T-helper 1 cell treated with Interleukin-12 subunit alpha and Interleukin-12 subunit beta and Interleukin-4 antibody, amounts not matched to agents 30 ng/mL and 1 ng/mL, for 36 hours (primary cell): Measurements from ENCODE around the gene ANKRD11. TPM values are rescaled to one million over a fixed set of nuclear protein-coding genes. Genes with fewer than 3 reads are reported as not detected.
"Not testable (repeated sequence)": the region's sequence is repeated elsewhere in the genome, so short reads cannot be mapped to it uniquely, and the experiment has no call there.

Source experiments
- intact Hi-C: fragments of 100-400 bp; cut with micrococcal nuclease; formaldehyde crosslinking; loops from one replicate; pipeline ENCODE4 v1.15.1; 2024
- total RNA-seq: library from RNA; stranded (reverse); gene quantifications from 2 replicates; pipeline ENCODE4 v1.2.3, GENCODE V29; 2022

The ANKRD11 gene
- total RNA-seq, 1 donor from 2014 or later: 192 TPM

DNA sequence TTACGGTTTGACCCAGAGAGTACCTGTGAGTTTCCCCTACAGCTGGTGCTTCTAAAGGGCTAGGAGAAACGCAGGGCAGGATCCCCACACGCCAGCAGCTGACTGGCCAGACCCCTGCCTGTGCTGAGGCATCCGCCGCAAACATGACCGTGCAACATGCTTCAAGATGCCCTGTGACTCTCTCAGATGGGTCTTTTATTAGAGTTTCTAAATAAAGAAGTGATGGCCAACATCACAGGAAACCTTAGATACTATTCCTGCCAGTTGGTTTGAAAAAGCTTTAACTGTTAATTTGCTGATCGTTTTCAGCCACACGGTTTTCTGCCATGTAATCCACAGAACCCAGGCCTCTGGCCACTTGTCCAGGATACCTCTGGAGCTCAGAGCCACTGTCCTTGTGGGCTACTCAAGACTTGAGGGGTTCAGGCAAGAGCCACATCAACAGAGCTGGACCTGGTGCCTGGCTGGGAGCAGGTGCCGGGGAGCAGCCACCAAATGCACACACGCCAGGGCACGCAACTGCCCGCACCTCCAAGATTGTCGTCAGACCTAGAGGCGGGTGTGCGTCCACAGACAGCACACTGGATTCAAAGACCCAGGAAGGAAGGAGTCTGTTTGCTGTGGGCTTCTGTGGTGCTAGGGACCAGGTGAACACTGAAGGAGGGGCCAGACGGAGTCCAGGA lies 154.4 kb downstream of the ANKRD11 start:
- intact Hi-C loops: no loop called here

DNA sequence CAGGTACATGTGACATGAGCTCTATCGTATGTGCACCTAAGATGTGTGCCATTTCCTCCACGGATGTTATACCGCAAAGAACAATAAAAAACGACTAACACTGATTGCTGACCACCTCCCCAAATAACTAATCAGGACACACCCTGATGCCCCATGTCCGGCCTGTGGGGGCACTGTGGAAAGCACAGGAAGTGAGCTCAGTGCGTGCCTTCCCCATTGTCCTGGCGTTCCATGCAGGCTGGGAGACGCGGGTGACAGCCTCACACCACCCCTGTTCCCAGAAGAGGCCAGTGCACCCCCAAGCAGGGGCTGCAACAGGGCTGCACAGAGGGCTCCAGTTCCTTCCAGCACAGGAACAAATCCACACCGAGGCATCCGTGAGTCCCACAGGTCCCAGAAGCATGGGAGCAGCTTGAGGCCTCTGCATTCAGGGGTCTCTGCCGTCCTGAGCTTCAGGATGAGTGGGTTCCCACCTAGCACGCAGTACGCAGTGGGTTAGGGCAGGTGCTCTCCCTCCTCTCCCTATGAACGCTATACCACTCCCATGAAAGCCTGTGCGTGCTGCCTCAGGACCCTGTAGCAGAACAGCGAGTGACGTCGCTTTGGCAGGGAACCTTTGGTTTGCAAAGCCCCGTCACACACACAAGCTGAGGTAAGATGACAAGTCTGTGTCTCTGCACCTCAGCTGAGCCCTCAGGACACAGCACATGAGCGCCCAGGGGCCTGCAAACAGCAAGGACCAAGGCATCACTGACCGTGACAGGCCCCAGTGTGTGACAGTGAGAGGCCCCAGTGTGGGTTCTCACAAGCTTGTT lies 155.2 kb downstream of the ANKRD11 start:
- intact Hi-C loops: loop anchor here (5.0 kb wide), 2 partner anchors 72 to 107 kb away; no protein-coding TSS in a partner anchor

DNA sequence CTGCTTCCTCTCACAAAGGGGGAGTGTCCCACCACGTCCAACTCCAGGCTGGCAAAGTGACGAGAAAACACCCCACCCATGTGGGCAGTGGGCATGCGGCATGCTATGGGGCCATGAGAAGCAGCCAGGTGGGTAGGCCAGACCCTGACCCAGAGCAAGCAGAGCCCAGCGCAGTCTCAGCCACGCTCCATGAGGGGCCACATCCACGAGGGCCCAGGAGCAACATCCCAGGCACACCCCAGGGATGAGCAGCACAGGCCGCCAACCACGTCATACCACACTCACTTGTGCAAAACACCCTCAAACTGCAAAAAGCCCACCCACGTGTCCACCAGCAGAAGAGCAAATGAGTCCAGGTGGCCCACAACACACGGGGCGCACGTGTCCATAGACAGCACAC lies 155.9 kb downstream of the ANKRD11 start:
- intact Hi-C loops: loop anchor here (5.0 kb wide), 2 partner anchors 73 to 108 kb away; no protein-coding TSS in a partner anchor

DNA sequence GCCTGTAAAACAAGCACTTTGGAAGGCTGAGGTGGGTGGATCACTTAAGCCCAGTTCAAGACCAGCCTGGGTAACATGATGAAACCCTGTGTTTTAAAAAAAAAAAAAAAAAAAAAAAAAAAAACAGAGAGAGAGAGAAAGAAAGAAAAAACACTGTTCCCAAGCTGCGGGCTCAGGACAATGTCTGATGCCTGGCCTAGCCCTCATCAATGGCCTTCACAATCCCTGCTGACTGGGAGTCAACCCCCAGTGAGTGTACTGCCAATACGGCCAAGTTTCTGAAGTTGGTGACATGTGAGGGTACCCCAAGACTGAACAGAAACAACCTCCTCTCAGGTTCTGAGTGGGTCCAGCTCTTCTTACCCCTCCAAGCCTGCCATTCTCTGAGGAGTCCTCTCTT lies 156.3 kb downstream of the ANKRD11 start:
- intact Hi-C loops: loop anchor here (5.0 kb wide), 2 partner anchors 73 to 108 kb away; no protein-coding TSS in a partner anchor

DNA sequence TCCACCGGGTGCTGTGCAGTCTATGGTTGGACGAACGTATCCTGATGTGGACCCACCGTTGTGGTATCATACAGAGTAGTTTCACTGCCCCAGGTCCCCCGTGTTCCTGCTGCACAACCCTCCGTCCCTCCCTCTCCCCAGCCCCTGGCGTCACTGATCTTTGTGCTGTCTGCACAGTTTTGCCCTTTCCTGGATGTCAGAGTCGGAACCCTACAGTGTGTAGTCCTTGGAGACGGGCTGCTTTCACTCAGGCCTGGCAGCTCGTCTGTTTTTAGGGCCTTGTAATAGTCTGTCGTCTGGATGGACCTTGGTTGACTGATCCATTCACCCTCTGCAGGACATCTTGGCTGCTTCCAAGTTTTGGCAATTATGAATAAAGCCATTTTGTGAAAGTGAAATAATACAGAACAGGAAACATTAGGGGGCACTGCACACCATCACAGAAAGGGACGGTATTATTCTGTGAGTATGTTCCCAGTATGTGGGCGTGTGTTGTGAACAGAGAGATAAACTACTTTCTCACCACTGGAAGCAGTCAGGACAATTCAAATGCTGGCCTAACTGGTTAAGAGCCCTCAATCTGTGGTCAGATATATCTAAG lies 156.9 kb downstream of the ANKRD11 start:
- intact Hi-C loops: loop anchor here (1.0 to 5.0 kb wide), 5 partner anchors 74 to 224 kb away; partner anchors contain the start of gene SPG7

DNA sequence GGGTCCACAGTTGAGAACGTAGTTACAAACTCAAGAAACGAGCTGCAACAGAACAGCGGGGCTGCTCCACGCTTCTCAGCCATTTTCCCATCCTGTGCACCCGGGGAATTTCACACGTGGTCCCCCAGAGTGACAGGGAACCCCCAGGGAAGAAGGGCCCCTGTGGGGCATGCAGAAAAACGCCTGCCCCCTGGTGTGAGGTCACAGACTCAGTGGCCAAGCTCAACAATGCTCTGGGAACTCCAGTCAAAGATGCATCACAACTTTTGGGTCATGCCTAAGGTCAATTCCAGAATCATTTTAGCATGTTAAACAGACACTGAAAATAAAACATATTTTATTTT lies 157.5 kb downstream of the ANKRD11 start:
- intact Hi-C loops: loop anchor here (1.0 to 5.0 kb wide), 5 partner anchors 74 to 224 kb away; partner anchors contain the start of gene SPG7

DNA sequence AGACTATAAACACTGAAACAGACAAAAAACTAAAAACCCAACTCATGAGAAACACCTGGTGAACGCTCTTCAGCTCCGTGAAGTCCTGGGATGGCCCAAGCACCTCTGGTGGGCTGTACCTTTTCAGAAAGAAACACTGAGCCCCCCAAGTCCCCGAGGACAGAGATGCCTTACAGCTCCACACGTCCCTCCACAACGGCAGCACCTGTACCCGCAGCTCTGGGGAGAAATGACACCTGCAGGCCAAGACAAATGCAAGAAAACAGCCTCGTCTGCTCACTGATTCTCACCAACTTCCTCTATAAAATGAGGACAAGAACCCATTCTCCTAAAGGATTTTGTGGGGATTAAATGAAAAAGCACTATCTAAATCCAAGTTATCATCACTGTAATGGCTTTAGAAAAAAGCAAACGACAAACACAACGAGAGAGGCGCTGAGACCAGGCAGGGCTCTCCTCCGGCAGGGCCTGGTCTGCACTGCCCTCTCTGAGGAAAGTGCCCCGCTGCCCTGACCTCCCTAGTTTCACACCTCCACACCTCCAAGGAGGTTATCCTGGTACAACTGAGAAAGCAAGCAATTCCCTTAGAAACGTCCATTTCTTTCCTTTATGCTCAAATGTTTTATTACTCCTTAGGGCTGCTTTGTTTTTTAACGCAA lies 158.0 kb downstream of the ANKRD11 start:
- intact Hi-C loops: loop anchor here (5.0 kb wide), 2 partner anchors 75 to 110 kb away; no protein-coding TSS in a partner anchor

DNA sequence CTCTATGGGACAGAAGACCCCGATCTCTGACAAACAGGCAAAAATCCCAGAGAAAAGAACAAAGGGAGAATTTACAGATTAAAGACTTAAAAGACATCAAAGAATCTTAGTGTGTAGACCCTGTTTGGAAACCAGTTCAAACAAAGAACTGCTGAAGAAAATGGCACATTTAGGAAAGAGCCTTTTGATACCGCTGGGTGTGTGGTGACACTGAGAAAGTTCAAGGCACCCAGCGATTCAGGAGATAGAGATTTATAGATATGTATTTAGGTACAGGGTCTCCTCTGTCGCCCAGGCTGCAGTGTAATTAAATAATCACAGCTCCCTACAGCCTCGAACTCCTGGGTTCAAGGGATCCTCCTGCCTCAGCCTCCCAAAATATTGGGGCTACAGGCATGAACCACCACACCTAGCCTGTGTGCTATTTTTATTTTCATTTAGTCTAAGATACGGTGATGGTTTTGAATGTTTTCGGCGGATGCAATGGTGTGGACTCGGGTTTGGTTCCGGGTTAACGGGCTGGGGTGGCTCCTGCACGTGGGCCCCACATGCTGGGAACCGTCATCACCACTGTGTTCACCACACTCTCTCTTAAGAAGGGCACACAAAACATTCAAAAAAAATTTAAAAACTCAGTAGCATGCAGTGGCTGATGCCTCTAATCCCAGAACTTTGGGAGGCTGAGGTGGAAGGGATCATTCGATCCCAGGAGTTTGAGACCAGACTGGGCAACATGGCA lies 158.8 kb downstream of the ANKRD11 start:
- intact Hi-C loops: loop anchor here (2.0 to 5.0 kb wide), 4 partner anchors 15 to 111 kb away; no protein-coding TSS in a partner anchor

DNA sequence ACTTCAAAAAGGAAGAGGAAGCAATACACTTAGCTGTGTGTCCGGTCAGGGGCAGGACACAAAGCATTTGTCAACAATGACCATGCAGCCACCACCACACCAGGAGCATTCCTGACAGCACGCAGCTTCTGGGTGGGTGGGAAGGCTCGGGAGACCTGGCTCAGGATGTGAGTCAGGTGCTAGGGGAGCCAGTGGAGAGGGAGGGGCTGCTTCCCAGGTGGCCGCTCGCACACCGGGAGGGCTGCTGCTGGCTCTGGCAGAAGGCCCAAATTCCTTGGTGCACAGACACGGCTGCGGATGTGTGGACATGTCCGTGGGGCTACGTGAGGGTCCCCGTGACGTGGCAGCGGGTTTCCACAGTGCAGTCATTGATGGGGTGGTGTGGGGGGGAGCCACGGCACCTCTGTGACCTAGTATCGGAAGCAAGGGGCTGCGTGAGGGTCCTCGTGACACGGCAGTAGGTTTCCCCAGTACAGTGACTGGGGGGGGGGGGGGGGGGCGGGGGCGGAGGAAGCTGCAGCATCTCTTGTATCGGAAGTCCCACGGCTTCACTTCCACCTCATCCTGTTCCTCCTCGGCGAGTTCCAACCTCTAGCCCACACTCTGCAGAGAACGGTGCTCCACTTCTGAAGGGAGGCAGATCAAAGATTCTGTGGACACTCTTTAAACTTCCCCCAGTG lies 160.0 kb downstream of the ANKRD11 start:
- intact Hi-C loops: loop anchor here (2.0 to 5.0 kb wide), 4 partner anchors 14 to 112 kb away; no protein-coding TSS in a partner anchor

DNA sequence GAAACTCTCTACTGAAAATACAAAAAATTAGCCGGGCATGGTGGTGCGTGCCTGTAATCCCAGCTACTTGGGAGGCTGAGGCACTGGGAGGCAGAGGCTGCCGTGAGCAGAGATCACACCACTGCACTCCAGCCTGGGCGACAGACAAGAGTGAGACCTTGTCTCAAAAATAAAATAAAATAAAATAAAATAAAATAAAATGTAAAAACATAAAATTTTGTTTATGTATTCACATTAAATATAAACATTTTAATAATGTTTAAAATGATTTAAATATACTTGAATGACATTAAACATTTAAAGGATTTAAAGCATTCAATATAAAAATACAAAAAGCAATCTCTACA lies 160.6 kb downstream of the ANKRD11 start:
- intact Hi-C loops: loop anchor here (2.0 to 5.0 kb wide), 4 partner anchors 13 to 112 kb away; no protein-coding TSS in a partner anchor

DNA sequence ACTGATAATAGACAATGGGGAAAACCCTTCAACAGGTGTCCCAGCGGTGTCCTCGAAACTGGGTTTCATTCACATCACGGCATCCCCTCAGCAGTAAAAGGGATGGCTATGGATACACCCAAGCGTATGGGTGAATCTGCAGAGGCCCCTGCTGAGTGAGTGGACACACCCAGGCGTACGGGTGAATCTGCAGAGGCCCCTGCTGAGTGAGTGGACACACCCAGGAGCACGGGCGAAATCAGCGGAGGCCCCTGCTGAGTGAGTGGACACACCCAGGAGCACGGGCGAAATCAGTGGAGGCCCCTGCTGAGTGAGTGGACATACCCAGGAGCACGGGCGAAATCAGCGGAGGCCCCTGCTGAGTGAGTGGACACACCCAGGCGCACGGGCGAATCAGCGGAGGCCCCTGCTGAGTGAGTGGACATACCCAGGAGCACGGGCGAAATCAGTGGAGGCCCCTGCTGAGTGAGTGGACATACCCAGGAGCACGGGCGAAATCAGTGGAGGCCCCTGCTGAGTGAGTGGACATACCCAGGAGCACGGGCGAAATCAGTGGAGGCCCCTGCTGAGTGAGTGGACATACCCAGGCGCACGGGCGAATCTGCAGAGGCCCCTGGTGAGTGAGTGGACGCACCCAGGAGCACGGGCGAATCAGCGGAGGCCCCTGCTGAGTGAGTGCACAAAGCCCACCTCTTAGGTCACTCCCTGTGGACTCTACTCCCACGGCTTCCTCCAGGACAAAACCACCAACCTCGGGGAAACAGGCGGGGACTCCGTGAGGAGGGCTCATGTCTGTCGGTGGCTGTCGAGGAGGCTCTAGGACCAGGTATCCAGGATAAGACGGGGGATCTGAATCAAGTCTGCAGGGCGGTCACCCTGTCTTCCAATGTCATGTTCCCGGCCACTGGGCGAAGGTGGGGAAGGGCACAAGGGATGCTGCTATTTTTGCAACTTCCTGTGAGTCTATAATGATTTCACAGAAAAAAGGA lies 161.7 kb downstream of the ANKRD11 start:
- intact Hi-C loops: not testable (repeated sequence)

DNA sequence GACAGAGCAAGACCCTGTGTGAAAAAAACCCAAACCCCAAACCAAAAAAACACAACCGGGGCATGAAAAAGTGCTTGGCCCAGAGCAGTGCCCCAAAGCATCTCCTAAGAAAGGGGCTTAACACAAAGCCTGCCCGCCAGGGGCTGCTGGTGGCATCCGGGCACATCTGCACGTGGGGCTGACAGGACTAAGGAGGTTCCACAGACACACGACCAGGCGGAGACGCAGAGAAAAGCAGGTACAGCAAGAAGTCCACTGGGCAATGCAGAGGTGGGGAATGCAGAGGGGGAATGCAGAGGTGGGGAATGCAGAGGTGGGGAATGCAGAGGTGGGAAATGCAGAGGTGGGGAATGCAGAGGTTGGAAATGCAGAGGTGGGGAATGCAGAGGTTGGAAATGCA lies 163.6 kb downstream of the ANKRD11 start:
- intact Hi-C loops: no loop called here

DNA sequence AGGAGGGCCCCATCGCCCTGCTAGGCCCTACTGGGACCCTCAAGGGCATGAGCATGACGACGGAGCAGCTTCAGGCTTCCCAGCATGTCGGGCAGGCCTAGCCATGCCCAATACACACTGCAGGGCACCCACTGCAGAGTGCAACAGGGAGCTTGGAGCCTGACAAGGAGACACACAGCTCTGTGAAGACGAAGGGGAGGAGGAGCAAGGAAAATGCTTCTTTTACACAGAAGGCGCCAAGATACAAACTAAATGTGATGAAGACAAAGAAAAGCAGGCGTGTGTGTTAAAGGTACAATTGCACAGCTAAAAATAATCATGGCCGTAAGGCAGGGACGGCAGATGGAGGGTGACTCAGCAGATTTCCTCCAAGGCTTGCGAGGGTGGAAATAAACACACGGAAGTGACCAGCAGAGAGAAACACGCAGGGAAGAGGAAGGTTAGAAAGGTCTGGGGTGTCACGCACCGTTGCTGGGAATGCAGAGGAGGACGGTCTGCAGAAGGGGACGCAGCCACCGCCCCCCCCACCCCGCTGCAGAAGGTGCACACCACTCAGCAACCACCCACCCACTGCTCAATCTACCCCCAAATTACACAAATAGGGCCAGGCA lies 164.4 kb downstream of the ANKRD11 start:
- intact Hi-C loops: no loop called here

DNA sequence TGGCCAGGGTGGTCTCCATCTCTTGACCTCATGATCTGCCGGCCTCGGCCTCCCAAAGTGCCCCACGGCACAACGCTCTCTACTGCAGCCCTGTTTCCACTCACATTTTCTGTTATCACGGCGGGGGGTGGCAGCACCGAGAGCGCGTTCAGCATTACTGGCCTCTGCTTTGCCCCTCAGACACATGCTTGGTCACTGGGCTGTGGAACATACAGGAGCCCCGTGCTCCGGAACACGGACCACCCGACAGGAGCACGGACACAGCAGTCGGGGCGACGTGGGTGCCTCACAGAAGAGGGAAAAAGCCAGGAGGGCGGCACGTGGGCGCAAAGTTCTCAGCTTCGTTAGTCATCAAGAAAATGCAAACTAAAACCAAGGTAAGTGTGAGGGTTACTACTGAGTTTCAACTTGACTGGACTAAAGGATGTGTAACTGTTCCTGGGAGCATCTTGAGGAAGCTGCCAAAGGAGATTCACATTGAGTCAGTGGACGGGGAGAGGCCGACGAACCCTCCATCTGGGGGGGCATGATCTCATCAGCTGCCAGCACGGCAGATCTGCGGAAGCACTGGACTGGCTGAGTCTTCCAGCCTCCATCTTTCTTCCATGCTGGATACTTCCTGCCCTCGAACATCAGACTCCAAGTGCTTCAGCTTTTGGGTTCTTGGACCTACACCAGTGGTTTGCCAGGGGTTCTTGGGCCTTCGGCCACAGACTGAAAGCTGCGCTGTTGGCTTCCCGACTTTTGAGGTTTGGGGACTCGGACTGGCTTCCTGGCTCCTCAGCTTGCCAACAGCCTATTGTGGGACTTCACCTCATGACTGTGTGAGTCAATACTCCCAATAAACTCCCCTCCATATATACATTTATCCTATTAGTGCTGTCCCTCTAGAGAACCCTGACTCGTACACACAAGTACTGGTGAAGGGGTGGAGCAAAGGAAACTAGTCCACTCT lies 166.0 kb downstream of the ANKRD11 start:
- intact Hi-C loops: loop anchor here (1.0 kb wide), 1 partner anchor 8 kb away; no protein-coding TSS in a partner anchor

DNA sequence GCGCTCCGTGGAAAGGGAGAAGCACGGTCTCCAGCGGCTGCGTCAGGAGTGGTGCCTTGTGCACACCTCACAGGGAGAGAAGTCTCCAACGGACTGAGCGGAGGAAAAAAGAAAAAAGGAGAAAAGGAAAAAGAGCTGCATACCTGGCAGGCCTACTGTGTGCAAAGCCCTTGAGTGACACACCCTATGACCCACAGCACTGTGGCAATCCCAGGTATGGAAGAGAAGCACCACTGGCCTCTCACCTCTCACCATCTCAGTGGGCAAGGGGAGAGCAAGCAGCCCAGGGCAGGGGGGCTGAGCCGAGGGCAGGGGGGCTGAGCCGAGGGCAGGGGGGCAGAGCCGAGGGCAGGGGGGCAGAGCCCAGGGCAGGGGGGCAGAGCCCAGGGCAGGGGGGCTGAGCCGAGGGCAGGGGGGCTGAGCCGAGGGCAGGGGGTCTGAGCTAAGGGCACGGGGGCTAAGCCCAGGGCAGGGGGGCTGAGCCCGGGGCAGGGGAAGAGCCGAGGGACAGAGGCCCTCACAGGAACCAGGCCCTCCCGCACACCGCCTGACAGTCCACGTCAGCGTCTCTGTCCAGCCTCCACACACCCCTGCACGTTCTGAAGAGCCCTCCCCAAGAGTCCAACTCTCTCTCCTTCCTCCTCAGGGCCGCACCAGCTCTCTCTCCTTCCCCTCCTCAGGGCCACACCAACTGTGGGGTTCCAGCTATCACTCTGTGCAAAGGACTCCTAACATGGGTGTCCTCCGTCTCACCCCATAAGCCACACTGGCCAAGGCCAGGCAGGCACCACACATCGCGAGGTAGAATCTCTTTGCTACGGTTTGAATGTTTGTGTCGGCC lies 167.0 kb downstream of the ANKRD11 start:
- intact Hi-C loops: no loop called here
